Measurements from ENCODE around the gene IHH. TPM values are rescaled to one million over a fixed set of nuclear protein-coding genes. Genes with fewer than 3 reads are reported as not detected.

Gene IHH
- total and polyA plus RNA-seq, 2 donors (not counting 3 experiments of a cell fraction or from before 2014, with no cell fraction given) = 0.03 TPM; not detected in 1

DNA sequence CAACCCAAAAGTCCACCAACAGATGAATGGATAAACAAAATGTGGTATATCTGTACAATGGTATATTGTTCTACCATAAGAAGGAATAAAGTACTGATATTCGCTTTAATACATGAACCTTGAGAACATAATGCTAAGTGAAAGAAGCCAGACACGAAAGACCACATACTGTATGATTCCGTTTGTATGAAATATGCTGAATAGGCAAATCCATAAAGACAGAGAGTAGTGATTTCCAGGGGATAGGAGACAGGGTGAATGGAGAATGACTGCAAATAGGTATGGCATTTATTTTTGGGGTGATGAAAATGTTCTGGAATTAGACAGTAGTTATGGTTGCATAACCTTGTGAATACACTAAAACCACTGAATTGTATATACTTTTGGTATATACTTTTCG is 28.6 kb upstream of the IHH start:
- Histone ChIP-seq H4K20me1 (replicated peaks; ENCODE audit: control insufficient read depth, extremely low read depth, insufficient read depth, low read length) (no peaks in the 10 kb centered on the region), H3K4me2 (ENCODE audit: insufficient read depth, low read length) (no peak overlapping the region), H3K9ac (replicated peaks; ENCODE audit: extremely low read depth, insufficient read depth, low read length) (no peak overlapping the region), H2AFZ (ENCODE audit: low read depth, low read length) (no peak overlapping the region), H3K4me3 (replicated peaks in 1 of 3; ENCODE audit: insufficient read depth in 1 of 3, low read depth in 1 of 3, low read length in 3 of 3) (no peak overlapping the region), H3K9me3 (replicated peaks; ENCODE audit: control insufficient read depth, insufficient read depth, low read length) (no peaks in the 10 kb centered on the region), H3K4me1 (ENCODE audit: control insufficient read depth, extremely low read depth, insufficient read depth, low read length) (no peaks in the 10 kb centered on the region), H3K27me3 (ENCODE audit: control insufficient read depth in 2 of 2, insufficient read depth in 2 of 2, low read length in 2 of 2) (no peaks in the 10 kb centered on the region), H3K27ac (ENCODE audit: insufficient read depth, low read depth, low read length) (no peak overlapping the region), H3K9me1 (replicated peaks; ENCODE audit: control insufficient read depth, extremely low read depth, insufficient read depth, low read length) (no peaks in the 10 kb centered on the region), H3K36me3 (ENCODE audit: control insufficient read depth in 2 of 2, extremely low read depth in 1 of 2, insufficient read depth in 2 of 2, low read length in 2 of 2) (no peaks in the 10 kb centered on the region), H3K79me2 (ENCODE audit: control insufficient read depth, insufficient read depth, low read length) (no peaks in the 10 kb centered on the region)
- no peak for DNase-seq (ENCODE audit: low read depth, low spot score)
- no peak for TF ChIP-seq POLR2A (IDR thresholded peaks at IDR 0.05; ENCODE audit: low read depth, low read length)
- TF ChIP-seq, protein P1, sequence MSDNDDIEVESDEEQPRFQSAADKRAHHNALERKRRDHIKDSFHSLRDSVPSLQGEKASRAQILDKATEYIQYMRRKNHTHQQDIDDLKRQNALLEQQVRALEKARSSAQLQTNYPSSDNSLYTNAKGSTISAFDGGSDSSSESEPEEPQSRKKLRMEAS (IDR thresholded peaks at IDR 0.05; ENCODE audit: insufficient read depth, insufficient read length) = no peak
- TF ChIP-seq GATA2 (IDR thresholded peaks at IDR 0.05; ENCODE audit: insufficient read depth, insufficient read length, low read depth, low read length) = no peak
- no peak for TF ChIP-seq POLR2AphosphoS5 (IDR thresholded peaks at IDR 0.05; ENCODE audit: insufficient read depth, low read depth, low read length)
- TF ChIP-seq, protein P2, sequence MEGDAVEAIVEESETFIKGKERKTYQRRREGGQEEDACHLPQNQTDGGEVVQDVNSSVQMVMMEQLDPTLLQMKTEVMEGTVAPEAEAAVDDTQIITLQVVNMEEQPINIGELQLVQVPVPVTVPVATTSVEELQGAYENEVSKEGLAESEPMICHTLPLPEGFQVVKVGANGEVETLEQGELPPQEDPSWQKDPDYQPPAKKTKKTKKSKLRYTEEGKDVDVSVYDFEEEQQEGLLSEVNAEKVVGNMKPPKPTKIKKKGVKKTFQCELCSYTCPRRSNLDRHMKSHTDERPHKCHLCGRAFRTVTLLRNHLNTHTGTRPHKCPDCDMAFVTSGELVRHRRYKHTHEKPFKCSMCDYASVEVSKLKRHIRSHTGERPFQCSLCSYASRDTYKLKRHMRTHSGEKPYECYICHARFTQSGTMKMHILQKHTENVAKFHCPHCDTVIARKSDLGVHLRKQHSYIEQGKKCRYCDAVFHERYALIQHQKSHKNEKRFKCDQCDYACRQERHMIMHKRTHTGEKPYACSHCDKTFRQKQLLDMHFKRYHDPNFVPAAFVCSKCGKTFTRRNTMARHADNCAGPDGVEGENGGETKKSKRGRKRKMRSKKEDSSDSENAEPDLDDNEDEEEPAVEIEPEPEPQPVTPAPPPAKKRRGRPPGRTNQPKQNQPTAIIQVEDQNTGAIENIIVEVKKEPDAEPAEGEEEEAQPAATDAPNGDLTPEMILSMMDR (IDR thresholded peaks at IDR 0.05; ENCODE audit: extremely low read depth in 1 of 2, insufficient read depth in 1 of 2, low read depth in 1 of 2, low read length in 2 of 2) = no peak
- TF ChIP-seq JUN (IDR thresholded peaks at IDR 0.05; ENCODE audit: borderline replicate concordance, insufficient read depth, insufficient read length, low read depth) = no peak
- no peak for TF ChIP-seq EZH2 (IDR thresholded peaks at IDR 0.05; ENCODE audit: borderline replicate concordance, low read depth, low read length, severe bottlenecking)
- dilution Hi-C loops (cut with MboI; ENCODE audit: extremely low pct_ligation_motif_present, low sequenced_read_pairs) (no loop called here), intact Hi-C loops (cut with micrococcal nuclease) (no loop called here)
- CTCF ChIA-PET = interaction anchor here (3.2 kb wide), 2 partner anchors 15 to 16 kb away, joined by 15 to 23 read pairs; no protein-coding TSS in a partner anchor
- POLR2A ChIA-PET = interaction anchor here (0.6 kb wide), 1 partner anchor 30 kb away, joined by 3 read pairs; no protein-coding TSS in a partner anchor
- BruUV-seq (replicated peaks) = no TSS peak
- FAIRE-seq = no peak

All from endothelial cell of umbilical vein (primary cell).